SU-DHL-6 (cell line): ENCODE results near the gene BAIAP2L1.
"Not testable (repeated sequence)": the region's sequence is repeated elsewhere in the genome, so short reads cannot be mapped to it uniquely, and the experiment has no call there.

Source experiments
- H2AFZ ChIP-seq: fragments of 200-600 bp; sonication (generic); 2 replicates; pipeline ENCODE4 v1.6.1; 2014; ENCODE audit warnings: low read depth, mild to moderate bottlenecking, moderate library complexity, mixed read lengths, antibody characterized with exemption, low read length; ENCODE audit not compliant: severe bottlenecking
- H3F3A ChIP-seq: fragments of 200-600 bp; shearing (Covaris generic); 2 replicates; pipeline ENCODE4 v1.6.0; 2016; ENCODE audit warnings: antibody characterized with exemption, mild to moderate bottlenecking; ENCODE audit not compliant: insufficient read depth
- H3K27ac ChIP-seq: fragments of 200-600 bp; sonication (generic); 2 replicates; pipeline ENCODE4 v1.5.1; 2016; ENCODE audit warnings: low read depth, mild to moderate bottlenecking, low read length, moderate library complexity, mixed read lengths
- H3K27me3 ChIP-seq: fragments of 200-600 bp; sonication (generic), shearing (Covaris generic); 2 replicates; pipeline ENCODE4 v1.6.0; 2014; ENCODE audit warnings: mild to moderate bottlenecking, low read length
- H3K36me3 ChIP-seq: fragments of 200-600 bp; sonication (generic); 2 replicates; pipeline ENCODE4 v1.6.1; 2014; ENCODE audit warnings: mild to moderate bottlenecking, low read length, mixed read lengths
- H3K4me2 ChIP-seq: fragments of 300-600, 200-600 bp; shearing (Covaris generic), sonication (generic); 2 replicates; pipeline ENCODE4 v1.6.0; 2014; ENCODE audit warnings: low read length, low read depth, mild to moderate bottlenecking; ENCODE audit not compliant: poor library complexity, severe bottlenecking
- H3K4me3 ChIP-seq: fragments of 200-600 bp; sonication (generic); 2 replicates; pipeline ENCODE4 v1.5.1; 2014; ENCODE audit warnings: antibody characterized with exemption, low read length, mild to moderate bottlenecking, mixed read lengths; ENCODE audit not compliant: insufficient read depth, poor library complexity, severe bottlenecking
- H3K79me2 ChIP-seq: fragments of 200-600 bp; sonication (generic); 2 replicates; pipeline ENCODE4 v1.6.1; 2014; ENCODE audit warnings: mild to moderate bottlenecking, low read length, moderate library complexity; ENCODE audit not compliant: insufficient read depth
- H3K9ac ChIP-seq: fragments of 200-600 bp; sonication (generic); 2 replicates; pipeline ENCODE4 v1.7.0; 2014; ENCODE audit warnings: mild to moderate bottlenecking, low read length
- H3K9me2 ChIP-seq: fragments of 200-600 bp; sonication (generic); replicated peaks from 2 replicates; pipeline ENCODE4 v1.6.1; 2014; ENCODE audit warnings: low read length; ENCODE audit not compliant: insufficient read depth
- H3K9me3 ChIP-seq: fragments of 200-600 bp; sonication (generic); 2 replicates; pipeline ENCODE4 v1.6.1; 2014; ENCODE audit warnings: low read length, mixed read lengths; ENCODE audit not compliant: insufficient read depth
- H4K20me1 ChIP-seq: fragments of 200-600 bp; sonication (generic); 2 replicates; pipeline ENCODE4 v1.6.1; 2014; ENCODE audit warnings: low read depth, mild to moderate bottlenecking, antibody characterized with exemption, low read length, moderate library complexity, mixed read lengths
- CTCF ChIP-seq: fragments of 200-600 bp; sonication (generic); IDR thresholded peaks from one replicate; pipeline ENCODE4 v1.5.1; 2017; ENCODE audit warnings: antibody characterized with exemption, mild to moderate bottlenecking, low read length, moderate library complexity; ENCODE audit not compliant: insufficient read depth, poor library complexity, severe bottlenecking
- EZH2phosphoT487 ChIP-seq: fragments of 200-600 bp; sonication (generic), shearing (Covaris generic); conservative IDR thresholded peaks from 2 replicates; pipeline ENCODE4 v1.6.1; 2018; ENCODE audit warnings: mild to moderate bottlenecking, antibody characterized with exemption, low read length, moderate library complexity, mixed read lengths

The BAIAP2L1 gene

GRCh38 chr7:98409843-98410242 lies 9.0 kb upstream of the BAIAP2L1 start:
- no peaks in the 10 kb centered on the region for H3K9me2 ChIP-seq
- no peak overlapping the region for H3K4me3 ChIP-seq
- H3K4me2 ChIP-seq, result no peak overlapping the region
- no peak for TF ChIP-seq CTCF
- no peak for TF ChIP-seq EZH2phosphoT487
- H3K79me2 ChIP-seq, result no peaks in the 10 kb centered on the region
- H3K27ac ChIP-seq, result no peak overlapping the region
- no peak overlapping the region for H2AFZ ChIP-seq
- H3K9me3 ChIP-seq, result no peaks in the 10 kb centered on the region
- H3K36me3 ChIP-seq, result no peaks in the 10 kb centered on the region
- no peak overlapping the region for H3K9ac ChIP-seq
- H3F3A ChIP-seq, result no peaks in the 10 kb centered on the region
- H4K20me1 ChIP-seq, result no peaks in the 10 kb centered on the region
- no peaks in the 10 kb centered on the region for H3K27me3 ChIP-seq

DNA sequence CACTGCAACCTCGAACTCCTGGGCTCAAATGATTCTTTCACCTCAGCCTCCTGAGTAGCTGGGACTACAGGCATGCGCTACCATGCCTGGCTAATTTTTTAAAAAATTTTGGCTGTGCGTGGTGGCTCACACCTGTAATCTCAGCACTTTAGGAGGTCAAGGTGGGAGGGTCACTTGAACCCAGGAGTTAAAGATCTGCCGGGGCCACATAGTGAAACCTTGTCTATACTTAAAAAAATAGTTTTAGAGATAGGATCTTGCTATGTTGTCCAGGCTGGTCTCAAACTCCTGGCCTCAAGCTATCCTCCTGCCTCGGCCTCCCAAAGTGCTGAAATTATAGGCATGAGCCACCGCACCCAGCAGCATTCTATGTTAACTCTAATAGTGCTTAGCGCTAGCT lies 7.3 kb upstream of the BAIAP2L1 start:
- not testable (repeated sequence) for H3K4me3 ChIP-seq, H3K9ac ChIP-seq, H3K27me3 ChIP-seq, H3K36me3 ChIP-seq, H4K20me1 ChIP-seq, H3K9me2 ChIP-seq, H3K9me3 ChIP-seq, H3K79me2 ChIP-seq, H3K4me2 ChIP-seq, H3F3A ChIP-seq, H3K27ac ChIP-seq, H2AFZ ChIP-seq

DNA sequence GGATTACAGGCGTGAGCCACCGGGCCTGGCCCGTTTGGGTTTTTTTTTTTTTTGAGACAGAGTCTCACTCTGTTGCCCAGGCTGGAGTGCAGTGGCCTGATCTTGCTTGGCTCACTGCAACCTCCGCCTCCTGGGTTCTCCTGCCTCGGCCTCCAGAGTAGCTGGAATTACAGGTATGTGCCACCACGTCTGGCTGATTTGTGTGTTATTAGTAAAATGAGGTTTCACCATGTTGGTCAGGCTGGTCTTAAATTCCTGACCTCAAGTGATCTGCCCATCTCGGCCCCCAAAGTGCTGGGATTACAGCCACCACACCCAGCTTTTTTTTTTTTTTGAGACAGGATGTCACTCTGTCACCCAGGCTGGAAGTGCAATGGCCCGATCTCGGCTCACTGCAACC lies 5.9 kb upstream of the BAIAP2L1 start:
- no peaks in the 10 kb centered on the region for H3K27me3 ChIP-seq
- H3K79me2 ChIP-seq, result no peaks in the 10 kb centered on the region
- H3K36me3 ChIP-seq, result no peaks in the 10 kb centered on the region
- no peak overlapping the region for H3K4me2 ChIP-seq
- H3K9ac ChIP-seq, result no peak overlapping the region
- no peak overlapping the region for H3K27ac ChIP-seq
- no peak overlapping the region for H2AFZ ChIP-seq
- no peaks in the 10 kb centered on the region for H3K9me2 ChIP-seq
- TF ChIP-seq EZH2phosphoT487 (no peak), CTCF (no peak)
- H3K9me3 ChIP-seq, result no peaks in the 10 kb centered on the region
- H3K4me3 ChIP-seq, result no peak overlapping the region
- H3F3A ChIP-seq, result no peaks in the 10 kb centered on the region
- H4K20me1 ChIP-seq, result no peaks in the 10 kb centered on the region

- Histone ChIP-seq H2AFZ (no peak overlapping the region), H4K20me1 (no peaks in the 10 kb centered on the region), H3K9ac (no peak overlapping the region), H3K36me3 (no peaks in the 10 kb centered on the region), H3K27ac (no peak overlapping the region), H3K9me2 (no peaks in the 10 kb centered on the region), H3F3A (no peaks in the 10 kb centered on the region), H3K4me3 (no peak overlapping the region), H3K27me3 (no peaks in the 10 kb centered on the region), H3K9me3 (no peaks in the 10 kb centered on the region), H3K79me2 (no peaks in the 10 kb centered on the region), H3K4me2 (no peak overlapping the region)
- TF ChIP-seq EZH2phosphoT487 (no peak), CTCF (no peak)
Measured at GRCh38 chr7:98404840-98405239, 4.0 kb upstream of the BAIAP2L1 start.
